WTC11 (cell line): ENCODE data around the gene KRT5.

ENCODE experiments used
- ATF1 ChIP-seq: sonication (generic); formaldehyde crosslinking; IDR thresholded peaks from 2 replicates; pipeline ENCODE4 v1.8.1; 2023; ENCODE audit warnings: mild to moderate bottlenecking, moderate library complexity, missing genetic modification reagents
- CTCF ChIP-seq: fragments of 200-600 bp; IDR thresholded peaks from 2 replicates; pipeline ENCODE4 v1.8.0; 2022; ENCODE audit warnings: antibody characterized with exemption
- ELF4 ChIP-seq: sonication (generic); formaldehyde crosslinking; IDR thresholded peaks from 2 replicates; pipeline ENCODE4 v1.8.1; 2022; ENCODE audit warnings: low read depth, mild to moderate bottlenecking, moderate library complexity, missing genetic modification reagents
- MLX ChIP-seq: sonication (generic); formaldehyde crosslinking; IDR thresholded peaks from 2 replicates; pipeline ENCODE4 v1.8.1; 2023; ENCODE audit warnings: mild to moderate bottlenecking, missing genetic modification reagents, moderate library complexity
- SMAD4 ChIP-seq: sonication (generic); formaldehyde crosslinking; IDR thresholded peaks from 2 replicates; pipeline ENCODE4 v1.8.0; 2022; ENCODE audit warnings: mild to moderate bottlenecking, missing genetic modification reagents
- SP1 ChIP-seq: sonication (generic); formaldehyde crosslinking; conservative IDR thresholded peaks from 2 replicates; pipeline ENCODE4 v1.8.1; 2022; ENCODE audit warnings: missing genetic modification reagents
- ZNF138 ChIP-seq: sonication (generic); formaldehyde crosslinking; conservative IDR thresholded peaks from 2 replicates; pipeline ENCODE4 v1.8.1; 2022; ENCODE audit warnings: mild to moderate bottlenecking, moderate library complexity, missing genetic modification reagents
- ZNF317 ChIP-seq: sonication (generic); formaldehyde crosslinking; IDR thresholded peaks from 2 replicates; pipeline ENCODE4 v1.8.1; 2023; ENCODE audit warnings: low read depth, mild to moderate bottlenecking, moderate library complexity, missing genetic modification reagents, borderline replicate concordance
- ZNF416 ChIP-seq: fragments of 250-450 bp; sonication (Bioruptor Pico); IDR thresholded peaks from 2 replicates; pipeline ENCODE4 v1.9.0; 2021; ENCODE audit warnings: mild to moderate bottlenecking, inconsistent platforms
- ZNF512 ChIP-seq: sonication (generic); formaldehyde crosslinking; IDR thresholded peaks from 2 replicates; pipeline ENCODE4 v1.8.1; 2022; ENCODE audit warnings: missing genetic modification reagents, borderline replicate concordance
- TF ChIP-seq, protein P1 (sequence below): sonication (generic); formaldehyde crosslinking; conservative IDR thresholded peaks from 2 replicates; pipeline ENCODE4 v1.8.1; 2022; ENCODE audit warnings: mild to moderate bottlenecking, missing genetic modification reagents

DNA sequence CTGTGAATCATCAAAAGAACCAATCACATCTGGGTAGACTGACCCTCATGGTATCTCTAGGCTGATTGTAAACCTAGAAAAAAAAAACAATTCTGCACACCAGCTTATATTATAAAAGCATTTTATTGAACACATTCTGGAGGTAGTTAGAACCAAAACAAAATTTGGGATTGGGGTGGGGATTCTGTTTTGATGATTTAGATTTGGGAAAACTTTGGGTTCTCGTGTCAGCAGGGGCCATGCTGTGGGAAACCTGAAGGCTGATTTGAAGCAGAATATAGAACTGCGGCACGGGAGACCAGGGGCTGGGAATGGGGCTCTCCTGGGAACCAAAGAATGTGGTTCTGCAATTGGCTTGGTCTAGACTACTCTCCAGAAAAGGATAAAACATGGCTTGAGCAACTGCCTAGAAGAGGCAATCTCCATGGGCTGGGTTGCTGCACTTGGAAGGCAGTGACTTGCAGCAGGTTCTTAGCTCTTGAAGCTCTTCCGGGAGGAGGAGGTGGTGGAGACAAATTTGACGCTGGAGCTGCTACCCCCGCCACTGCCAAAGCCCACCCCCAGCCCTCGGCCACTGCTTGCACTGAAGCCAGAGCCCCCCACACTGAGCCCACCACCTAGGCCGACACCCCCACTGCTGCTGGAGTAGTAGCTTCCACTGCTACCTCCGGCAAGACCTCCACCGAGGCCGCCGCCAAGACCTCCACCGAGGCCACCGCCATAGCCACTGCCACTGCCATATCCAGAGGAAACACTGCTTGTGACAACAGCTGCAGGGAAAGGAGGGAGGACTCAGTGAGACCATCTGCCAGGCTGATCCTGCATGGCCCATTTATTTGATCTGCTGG lies 5.5 kb downstream of the KRT5 start:
- TF ChIP-seq ZNF416 (CRISPR knock-in tag): no peak
- no peak for TF ChIP-seq ATF1 (CRISPR knock-in tag)
- no peak for TF ChIP-seq CTCF
- TF ChIP-seq, protein P1, sequence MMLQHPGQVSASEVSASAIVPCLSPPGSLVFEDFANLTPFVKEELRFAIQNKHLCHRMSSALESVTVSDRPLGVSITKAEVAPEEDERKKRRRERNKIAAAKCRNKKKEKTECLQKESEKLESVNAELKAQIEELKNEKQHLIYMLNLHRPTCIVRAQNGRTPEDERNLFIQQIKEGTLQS (CRISPR knock-in tag): no peak
- TF ChIP-seq SMAD4 (CRISPR knock-in tag): no peak
- TF ChIP-seq ZNF512 (CRISPR knock-in tag): no peak
- no peak for TF ChIP-seq SP1 (CRISPR knock-in tag)
- TF ChIP-seq ELF4 (CRISPR knock-in tag): no peak
- TF ChIP-seq ZNF138 (CRISPR knock-in tag): no peak
- TF ChIP-seq ZNF317 (CRISPR knock-in tag): no peak
- no peak for TF ChIP-seq MLX (CRISPR knock-in tag)
